Right atrium auricular region (tissue), 2 donors: ENCODE data around the gene NEU2. TPM values are rescaled to one million over a fixed set of nuclear protein-coding genes. Genes with fewer than 3 reads are reported as not detected.

ENCODE experiments used
- DNase-seq: peaks from one replicate; pipeline ENCODE4 v3.0.0-alpha.2; 2019; ENCODE audit warnings: low spot score
- H3K27ac ChIP-seq, 2 donors: fragments of 200-600 bp; sonication (generic); 1 replicate in 1 of 2; 2 replicates in 1 of 2; pipeline ENCODE4 v1.5.1; 2016 to 2019
- H3K27me3 ChIP-seq, 2 donors: fragments of 200-600 bp; sonication (generic); one replicate each; pipeline versions ENCODE4 v1.5.1 to v1.6.0; 2017 to 2019
- H3K36me3 ChIP-seq: fragments of 200-600 bp; sonication (generic); one replicate; pipeline ENCODE4 v1.5.1; 2016
- H3K4me1 ChIP-seq, 2 donors: fragments of 200-600 bp; sonication (generic); one replicate each; pipeline versions ENCODE4 v1.5.1 to v1.6.0; 2017 to 2019
- H3K4me3 ChIP-seq, 2 donors: fragments of 200-600 bp; sonication (generic); 1 replicate in 1 of 2; 2 replicates in 1 of 2; pipeline ENCODE4 v1.5.1; 2017 to 2019; ENCODE audit warnings: mild to moderate bottlenecking in 1 of 2, moderate library complexity in 1 of 2
- H3K9me3 ChIP-seq, 2 donors: fragments of 200-600 bp; sonication (generic); one replicate each; pipeline ENCODE4 v1.5.1; 2019
- CTCF ChIP-seq, 2 donors: fragments of 200-600 bp; sonication (generic); IDR thresholded peaks; one replicate each; pipeline ENCODE4 v1.5.1; 2019; ENCODE audit warnings: antibody characterized with exemption in 2 of 2
- total RNA-seq, 2 donors: library from RNA; depleted of rRNA; stranded (reverse); fragments of >200 nt; gene quantifications; one replicate each; pipeline ENCODE4 v1.1.0, GENCODE V29; 2016

Gene NEU2
- total RNA-seq, 2 donors from 2014 or later, result not detected

DNA sequence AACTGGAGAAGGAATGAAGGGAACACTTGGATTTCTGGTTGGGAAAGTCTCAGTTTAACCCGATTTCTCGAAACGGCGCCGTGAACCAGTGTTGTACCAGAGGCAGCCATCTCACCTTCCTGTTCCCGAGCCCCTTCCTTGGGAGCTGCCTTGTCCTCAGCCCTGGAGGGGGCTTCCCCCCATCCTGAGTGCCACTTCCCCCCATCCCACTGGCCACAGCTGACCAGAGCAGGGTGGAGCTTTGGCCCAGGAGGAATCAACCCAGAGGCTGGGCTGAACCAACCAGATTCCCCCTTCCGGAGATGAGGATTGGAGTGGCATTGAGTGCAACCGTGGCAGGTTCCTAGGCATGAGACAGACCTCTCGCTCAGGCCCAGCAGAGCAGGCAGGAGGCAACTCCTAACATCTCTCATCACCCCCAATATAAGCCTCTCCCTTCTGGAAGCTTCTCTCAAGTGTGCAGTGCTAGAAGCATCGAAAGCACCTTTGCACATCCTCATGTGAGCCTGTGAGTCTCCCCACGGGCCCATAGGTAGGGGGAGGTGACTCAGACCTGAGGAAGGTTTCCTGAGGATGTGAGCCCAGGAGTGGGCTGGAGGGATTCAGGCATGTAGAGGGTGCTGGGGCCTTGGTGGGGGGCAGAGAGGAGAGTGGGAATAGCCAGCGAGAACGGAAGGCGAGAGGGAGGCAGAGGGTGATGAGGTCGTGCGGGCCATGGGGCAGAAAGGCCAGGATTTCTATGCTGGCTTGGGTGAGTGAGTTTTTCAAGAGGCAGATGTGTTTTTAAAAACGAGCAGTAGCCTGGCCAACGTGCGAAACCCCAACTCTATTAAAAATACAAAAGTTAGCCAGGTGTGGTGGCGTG is 31.4 kb upstream of the NEU2 start:
- Histone ChIP-seq H3K4me3 (no peak overlapping the region), H3K4me1 (no peaks in the 10 kb centered on the region), H3K9me3 (no peaks in the 10 kb centered on the region), H3K27me3 (no peaks in the 10 kb centered on the region), H3K27ac (no peak overlapping the region), H3K36me3 (no peaks in the 10 kb centered on the region)
- no peak for DNase-seq
- TF ChIP-seq CTCF (IDR thresholded peaks at IDR 0.05), result no peak

- no peak overlapping the region for H3K4me3 ChIP-seq
- no peak for TF ChIP-seq CTCF (IDR thresholded peaks at IDR 0.05)
- no peaks in the 10 kb centered on the region for H3K9me3 ChIP-seq
- H3K4me1 ChIP-seq, result no peaks in the 10 kb centered on the region
- no peak overlapping the region for H3K27ac ChIP-seq
- no peaks in the 10 kb centered on the region for H3K27me3 ChIP-seq
- no peaks in the 10 kb centered on the region for H3K36me3 ChIP-seq
- DNase-seq, result peak; percentile 40
Measured at GRCh38 chr2:233002829-233003657, 29.4 kb upstream of the NEU2 start.

DNA sequence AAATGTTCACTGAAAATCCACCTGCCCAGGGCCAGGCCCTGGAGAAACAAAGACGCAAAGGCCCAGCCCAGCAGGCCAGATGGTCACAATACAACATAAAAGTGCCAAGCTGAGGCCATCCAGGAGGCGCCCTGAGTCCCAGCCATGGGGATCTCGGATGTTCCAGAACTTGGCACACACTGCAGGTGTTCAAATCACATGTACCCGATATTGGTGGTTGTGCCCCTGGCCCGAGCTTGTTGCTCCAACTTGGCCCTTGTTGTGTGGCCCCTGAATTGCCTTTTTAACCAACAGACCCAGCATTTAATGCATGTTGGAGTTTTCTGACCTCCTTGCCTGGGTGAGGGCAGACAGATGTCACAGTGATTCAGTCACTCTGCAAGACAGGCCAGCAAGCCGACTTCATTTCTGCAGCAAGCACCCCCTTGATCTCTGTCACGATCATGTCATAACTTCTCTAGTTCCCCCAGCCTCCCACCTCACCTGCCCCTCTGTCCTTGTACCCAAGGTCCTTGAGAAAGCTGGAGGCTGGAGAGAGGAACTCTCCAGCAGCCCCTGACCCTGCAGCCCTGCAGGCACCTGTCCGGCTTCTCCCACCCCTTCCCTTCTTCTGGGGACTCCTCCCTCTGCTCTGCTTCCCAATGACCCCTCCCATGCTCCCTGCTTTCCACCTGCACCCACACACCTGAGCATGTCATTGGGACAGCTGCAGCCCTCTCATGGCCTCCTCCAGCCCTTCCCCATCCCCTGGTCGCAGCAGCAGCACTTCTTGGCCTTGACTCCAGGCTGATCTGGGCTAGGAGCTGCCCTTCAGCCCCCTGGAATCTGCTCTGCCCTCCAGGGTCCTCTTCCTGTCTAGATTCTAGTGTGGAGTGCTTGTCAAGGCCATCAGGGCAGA is 28.6 kb upstream of the NEU2 start:
- Histone ChIP-seq H3K4me1 (no peaks in the 10 kb centered on the region), H3K27me3 (no peaks in the 10 kb centered on the region), H3K36me3 (no peaks in the 10 kb centered on the region), H3K4me3 (no peak overlapping the region), H3K9me3 (no peaks in the 10 kb centered on the region), H3K27ac (no peak overlapping the region)
- no peak for TF ChIP-seq CTCF (IDR thresholded peaks at IDR 0.05)
- peak; percentile 52 for DNase-seq

DNA sequence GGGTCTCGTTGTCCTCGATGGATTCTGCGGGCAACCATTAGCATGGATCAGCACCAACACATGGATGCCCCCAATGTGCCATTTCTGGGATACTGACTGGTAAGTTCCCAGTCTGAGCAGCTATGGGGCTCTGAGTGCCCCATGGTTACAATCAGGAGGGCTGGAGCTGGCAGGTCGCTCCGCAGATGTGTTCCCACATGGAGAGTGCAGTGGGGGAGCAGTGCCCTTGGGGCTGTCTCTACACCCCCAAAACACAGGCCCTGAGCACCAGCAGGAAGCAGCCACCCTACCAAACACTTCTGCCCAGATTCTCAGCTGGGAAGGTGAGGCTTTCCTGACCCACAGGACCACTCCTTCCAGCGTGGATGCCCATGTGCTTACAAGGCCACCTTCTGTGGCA is 27.4 kb upstream of the NEU2 start:
- no peak overlapping the region for H3K27ac ChIP-seq
- TF ChIP-seq CTCF (IDR thresholded peaks at IDR 0.05), result no peak
- no peaks in the 10 kb centered on the region for H3K4me1 ChIP-seq
- DNase-seq, result no peak
- H3K9me3 ChIP-seq, result no peaks in the 10 kb centered on the region
- H3K4me3 ChIP-seq, result no peak overlapping the region
- no peaks in the 10 kb centered on the region for H3K36me3 ChIP-seq
- H3K27me3 ChIP-seq, result no peaks in the 10 kb centered on the region

DNA sequence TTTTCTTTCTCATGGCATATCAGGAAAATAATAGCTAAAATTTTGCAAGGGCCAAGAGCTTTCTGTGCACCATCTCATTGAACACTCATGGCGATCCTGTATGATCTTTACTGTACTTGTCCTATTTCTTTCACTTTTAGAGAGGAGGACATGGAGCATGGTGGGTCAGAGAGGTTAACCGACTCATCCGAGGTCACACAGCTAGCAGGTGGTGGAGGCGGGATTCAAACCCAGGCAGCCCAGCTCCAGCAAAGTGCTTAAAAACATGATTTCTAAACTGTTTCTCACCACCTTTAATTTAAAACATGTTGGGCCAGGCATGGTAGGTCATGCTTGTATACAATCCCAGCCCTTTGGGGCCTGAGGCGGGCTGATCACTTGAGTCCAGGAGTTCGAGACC is 25.8 kb upstream of the NEU2 start:
- TF ChIP-seq CTCF (IDR thresholded peaks at IDR 0.05), result no peak
- Histone ChIP-seq H3K4me3 (no peak overlapping the region), H3K4me1 (no peaks in the 10 kb centered on the region), H3K9me3 (no peaks in the 10 kb centered on the region), H3K27ac (no peak overlapping the region), H3K27me3 (no peaks in the 10 kb centered on the region), H3K36me3 (no peaks in the 10 kb centered on the region)
- peak; percentile 28 for DNase-seq
